Bronchial epithelial cell (primary cell): ENCODE results near the gene UTP4. TPM values are rescaled to one million over a fixed set of nuclear protein-coding genes. Genes with fewer than 3 reads are reported as not detected.

Source experiments
- DNase-seq: peaks from one replicate; pipeline ENCODE4 v3.0.0-alpha.2; 2010; ENCODE audit warnings: low read depth
- FAIRE-seq: peaks from 2 replicates; lab custom pipeline; 2011; peaks lifted over from hg19 to GRCh38; lab: Jason Lieb, UNC
- H3K27me3 ChIP-seq: 2 replicates; pipeline ENCODE4 v1.5.1; 2011; ENCODE audit warnings: low read length; ENCODE audit not compliant: control insufficient read depth, insufficient read depth
- H3K36me3 ChIP-seq: 2 replicates; pipeline ENCODE4 v1.5.1; 2011; ENCODE audit warnings: low read length; ENCODE audit not compliant: control insufficient read depth, insufficient read depth
- H3K4me3 ChIP-seq: 2 replicates; pipeline ENCODE4 v1.5.1; 2011; ENCODE audit warnings: mild to moderate bottlenecking, low read depth, low read length, control low read depth
- CTCF ChIP-seq: IDR thresholded peaks from 2 replicates; pipeline ENCODE4 v1.5.1; 2011; ENCODE audit warnings: mild to moderate bottlenecking, moderate library complexity, low read length, control low read depth, inconsistent platforms; ENCODE audit not compliant: insufficient read depth, severe bottlenecking
- total RNA-seq: library from RNA; depleted of rRNA; stranded (reverse); fragments of >200 nt; gene quantifications from 2 replicates; pipeline ENCODE4 v1.2.1, GENCODE V29; 2014

The UTP4 gene
- total RNA-seq, 1 donor from 2014 or later, result 21.9 TPM

DNA sequence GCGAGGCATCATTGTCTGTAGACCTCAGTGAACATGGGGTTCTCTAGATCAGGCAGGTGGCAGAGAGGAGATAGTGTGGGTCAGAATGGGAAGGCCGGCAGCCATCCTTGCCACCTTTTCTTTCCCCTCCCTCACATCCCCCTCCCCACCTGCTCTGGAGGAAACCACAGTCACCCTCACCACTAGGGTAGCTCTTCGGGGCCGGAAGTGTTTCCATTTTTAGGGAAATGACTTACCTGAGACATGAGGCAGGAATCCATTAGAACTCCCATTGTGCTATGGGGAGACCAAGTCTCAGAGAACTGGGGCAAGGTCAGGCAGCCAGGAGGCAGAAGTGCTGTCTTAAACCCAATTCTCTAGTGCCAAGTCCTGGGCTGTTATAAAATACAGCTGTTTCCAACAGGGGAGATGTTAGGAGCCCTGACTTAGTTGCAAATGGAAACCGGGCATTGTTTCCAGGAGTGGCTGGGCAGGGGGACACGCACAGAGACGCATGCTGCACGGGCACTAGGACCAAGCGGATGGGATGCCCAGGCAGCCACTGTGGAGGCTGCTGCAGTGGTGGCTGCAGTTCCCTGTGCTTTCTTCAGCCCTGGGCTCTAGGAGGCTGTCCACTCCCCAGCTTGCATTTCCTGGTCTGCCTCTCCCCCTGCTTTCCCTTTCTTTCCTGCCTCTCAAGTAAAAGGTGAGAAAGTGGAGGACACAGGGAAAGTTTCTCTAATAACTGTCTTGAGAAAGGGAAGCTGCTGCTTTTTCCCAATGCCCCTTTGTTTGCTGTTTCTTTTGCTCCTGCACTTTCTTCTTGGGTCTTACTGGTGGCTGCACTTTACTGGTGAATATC lies 24.2 kb upstream of the UTP4 start:
- no peaks in the 10 kb centered on the region for H3K27me3 ChIP-seq
- DNase-seq, result no peak
- peak overlapping the region; percentile 70 for H3K4me3 ChIP-seq
- no peak for FAIRE-seq
- H3K36me3 ChIP-seq, result peaks cover 24% of the 10 kb centered on the region
- no peak for TF ChIP-seq CTCF

GRCh38 chr16:69108905-69109252 lies 23.6 kb upstream of the UTP4 start:
- Histone ChIP-seq H3K36me3 (peaks cover 30% of the 10 kb centered on the region), H3K4me3 (no peak overlapping the region), H3K27me3 (no peaks in the 10 kb centered on the region)
- no peak for FAIRE-seq
- no peak for TF ChIP-seq CTCF
- no peak for DNase-seq

GRCh38 chr16:69109486-69110270 lies 22.8 kb upstream of the UTP4 start:
- H3K36me3 ChIP-seq, result peaks cover 37% of the 10 kb centered on the region
- TF ChIP-seq CTCF, result no peak
- FAIRE-seq (no peak), DNase-seq (no peak)
- no peak overlapping the region for H3K4me3 ChIP-seq
- H3K27me3 ChIP-seq, result no peaks in the 10 kb centered on the region

- DNase-seq (no peak), FAIRE-seq (no peak)
- no peak for TF ChIP-seq CTCF
- no peak overlapping the region for H3K4me3 ChIP-seq
- H3K27me3 ChIP-seq, result no peaks in the 10 kb centered on the region
- H3K36me3 ChIP-seq, result peaks cover 43% of the 10 kb centered on the region
Measured at GRCh38 chr16:69110406-69110805, 22.0 kb upstream of the UTP4 start.

DNA sequence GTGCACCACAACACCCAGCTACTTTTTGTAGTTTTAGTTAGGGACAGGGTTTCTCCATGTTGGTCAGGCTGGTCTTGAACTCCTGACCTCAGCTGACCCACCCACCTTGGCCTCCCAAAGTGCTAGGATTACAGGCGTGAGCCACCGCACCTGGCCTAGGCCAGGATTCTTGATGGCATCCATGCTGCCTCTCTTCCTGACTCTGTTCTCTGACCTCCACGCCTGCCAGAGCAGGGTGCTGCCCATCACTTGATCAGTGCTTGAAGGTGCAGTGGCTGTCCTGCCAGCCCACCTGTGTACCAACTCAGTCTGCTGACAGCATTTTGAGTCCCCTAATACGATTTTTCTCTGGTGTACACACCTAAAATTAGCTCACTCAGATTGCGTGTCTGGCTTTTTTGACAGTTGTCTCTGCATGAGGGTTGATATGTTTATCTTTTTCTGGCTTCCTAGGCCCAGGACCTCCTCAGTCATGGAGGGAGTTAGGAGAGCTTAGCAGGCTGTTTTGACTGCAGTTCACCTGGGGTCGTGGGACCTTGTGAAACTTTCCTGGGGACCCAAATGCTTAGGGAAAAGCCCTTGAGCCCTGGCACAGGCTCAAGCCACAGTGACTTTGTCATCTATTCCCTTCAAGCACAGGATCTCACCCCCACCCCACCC lies 21.1 kb upstream of the UTP4 start:
- TF ChIP-seq CTCF, result no peak
- H3K36me3 ChIP-seq, result peaks cover 45% of the 10 kb centered on the region
- H3K4me3 ChIP-seq, result no peak overlapping the region
- FAIRE-seq (no peak), DNase-seq (no peak)
- H3K27me3 ChIP-seq, result no peaks in the 10 kb centered on the region
